ENCODE measurements around the gene C1QTNF8. TPM values are rescaled to one million over a fixed set of nuclear protein-coding genes. Genes with fewer than 3 reads are reported as not detected.

C1QTNF8 gene
- total RNA-seq, 1 experiment from 2014 or later: not detected

DNA sequence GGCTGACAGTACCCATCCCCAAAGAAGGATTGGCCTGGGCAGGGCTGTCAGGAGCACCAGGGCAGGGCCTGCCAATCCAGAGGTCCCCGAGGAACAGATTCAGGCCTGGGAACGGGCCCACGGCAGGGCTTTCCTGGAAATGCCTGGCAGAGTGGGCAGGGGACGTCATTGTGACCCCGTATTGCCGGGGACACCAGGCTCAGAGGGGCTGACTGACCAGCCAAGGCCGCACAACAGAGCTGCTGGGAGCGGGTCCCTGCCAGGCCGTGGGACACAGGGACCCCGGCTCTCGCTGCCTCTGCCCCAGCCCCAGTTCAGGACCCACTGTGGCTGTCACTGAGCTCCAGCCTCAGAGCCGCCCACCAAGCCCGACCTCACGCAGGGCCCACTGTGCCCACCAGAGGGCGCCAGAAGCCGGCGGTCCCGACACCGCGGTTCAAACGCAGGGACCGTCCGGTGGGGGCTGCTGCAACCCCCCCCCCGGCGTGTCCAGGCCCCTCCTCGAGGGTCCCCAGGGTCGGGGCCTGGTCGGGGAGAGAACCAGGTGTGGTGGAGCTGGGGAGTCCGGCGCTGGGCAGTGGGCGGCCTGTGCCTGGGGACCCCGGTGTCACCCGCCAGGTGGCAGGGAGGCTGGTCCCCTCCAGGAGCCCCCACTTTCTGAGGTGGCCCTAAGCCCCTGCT is 38.7 kb downstream of the C1QTNF8 start:
- DNase-seq (ENCODE audit: low read depth, low spot score): peak; percentile 31
- in situ Hi-C loops (cut with HindIII; ENCODE audit: low pct_unique_long_range_greater_than_20kb, low sequenced_read_pairs): no loop called here

DNA sequence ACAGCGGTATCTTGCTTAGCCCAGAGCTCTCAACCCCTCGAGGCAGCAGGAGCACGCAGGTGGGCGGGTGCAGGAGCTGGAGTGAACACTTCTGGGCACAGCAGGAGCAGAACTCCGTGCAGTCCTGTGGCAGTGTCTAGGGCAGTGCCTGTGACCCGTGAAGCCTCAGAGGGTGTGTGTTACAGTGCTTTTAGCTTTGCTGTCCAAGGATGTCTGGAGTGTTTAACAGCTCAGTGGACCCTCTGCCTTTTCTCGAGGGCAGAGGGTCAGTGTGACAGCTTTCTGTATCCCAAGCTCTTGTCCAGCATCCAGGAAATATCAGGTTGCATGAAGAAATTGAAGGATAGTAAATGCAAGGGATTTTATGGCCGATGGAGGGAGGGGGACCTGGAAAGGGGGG is 39.8 kb downstream of the C1QTNF8 start:
- DNase-seq (ENCODE audit: low read depth, low spot score): no peak
- in situ Hi-C loops (cut with HindIII; ENCODE audit: low pct_unique_long_range_greater_than_20kb, low sequenced_read_pairs): no loop called here

DNA sequence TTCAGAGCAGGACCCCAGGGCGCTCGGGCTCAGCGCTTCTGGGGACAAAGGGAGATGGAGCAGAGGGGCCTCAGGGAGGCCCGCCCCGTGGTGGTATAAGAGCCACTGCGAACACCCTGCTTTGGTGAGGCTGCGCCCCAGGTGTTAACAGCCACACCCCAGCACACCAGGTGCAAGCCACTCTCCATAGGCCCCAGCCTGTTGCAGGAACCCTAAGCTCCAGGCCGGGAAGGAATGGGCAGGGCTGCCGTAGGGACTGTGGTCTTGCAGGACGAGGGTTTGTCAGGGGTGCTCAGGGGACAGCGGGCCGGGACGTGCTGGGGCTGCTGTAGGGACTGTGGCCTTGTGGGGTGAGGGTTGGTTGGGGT is 40.5 kb downstream of the C1QTNF8 start:
- DNase-seq (ENCODE audit: low read depth, low spot score): no peak
- in situ Hi-C loops (cut with HindIII; ENCODE audit: low pct_unique_long_range_greater_than_20kb, low sequenced_read_pairs): no loop called here

GRCh38 chr16:1054660-1055556 is 41.1 kb downstream of the C1QTNF8 start:
- DNase-seq (ENCODE audit: low read depth, low spot score): peak; percentile 60

DNA sequence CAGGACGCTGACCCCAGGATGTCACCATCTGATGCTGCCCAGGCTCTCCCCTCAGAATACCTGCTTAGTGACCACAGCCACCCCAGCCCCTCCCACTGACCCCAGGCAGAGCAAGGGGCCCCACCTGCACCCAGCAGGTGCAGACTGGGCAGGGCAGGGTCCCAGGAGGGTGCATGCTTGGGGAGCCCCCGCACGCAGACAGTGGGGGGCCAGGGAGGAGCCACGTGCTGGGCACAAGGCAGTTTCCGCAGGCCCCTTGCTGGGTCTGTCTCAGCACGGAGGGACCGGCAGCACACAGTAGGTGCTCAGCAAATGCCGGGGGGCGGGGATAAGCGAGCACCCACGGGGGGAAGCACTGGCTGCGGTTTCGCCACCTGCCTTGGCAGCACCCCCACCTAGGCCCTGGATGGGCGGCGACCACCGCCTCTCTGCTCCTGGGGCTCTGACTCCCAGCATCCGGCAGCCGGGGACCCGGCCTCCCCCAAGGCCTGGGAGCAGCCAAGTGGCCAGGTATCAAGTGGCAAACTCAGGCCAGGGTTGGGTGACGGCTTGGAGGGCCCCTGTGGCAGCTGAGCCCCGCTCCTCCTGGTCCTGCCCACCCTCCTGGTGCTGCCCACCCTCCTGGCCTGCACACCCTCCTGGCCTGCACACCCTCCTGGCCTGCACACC is 42.2 kb downstream of the C1QTNF8 start:
- in situ Hi-C loops (cut with HindIII; ENCODE audit: low pct_unique_long_range_greater_than_20kb, low sequenced_read_pairs): no loop called here
- no peak for DNase-seq (ENCODE audit: low read depth, low spot score)

More at GRCh38 chr16:1054660-1055556, 41.1 kb downstream of the C1QTNF8 start:
- in situ Hi-C loops (cut with HindIII; ENCODE audit: low pct_unique_long_range_greater_than_20kb, low sequenced_read_pairs): no loop called here

- in situ Hi-C loops (cut with HindIII; ENCODE audit: low pct_unique_long_range_greater_than_20kb, low sequenced_read_pairs): no loop called here
- no peak for DNase-seq (ENCODE audit: low read depth, low spot score)
Observed at GRCh38 chr16:1053121-1053521, 42.9 kb downstream of the C1QTNF8 start.

GRCh38 chr16:1052721-1053120 is 43.3 kb downstream of the C1QTNF8 start:
- in situ Hi-C loops (cut with HindIII; ENCODE audit: low pct_unique_long_range_greater_than_20kb, low sequenced_read_pairs): no loop called here
- DNase-seq (ENCODE audit: low read depth, low spot score): no peak

DNA sequence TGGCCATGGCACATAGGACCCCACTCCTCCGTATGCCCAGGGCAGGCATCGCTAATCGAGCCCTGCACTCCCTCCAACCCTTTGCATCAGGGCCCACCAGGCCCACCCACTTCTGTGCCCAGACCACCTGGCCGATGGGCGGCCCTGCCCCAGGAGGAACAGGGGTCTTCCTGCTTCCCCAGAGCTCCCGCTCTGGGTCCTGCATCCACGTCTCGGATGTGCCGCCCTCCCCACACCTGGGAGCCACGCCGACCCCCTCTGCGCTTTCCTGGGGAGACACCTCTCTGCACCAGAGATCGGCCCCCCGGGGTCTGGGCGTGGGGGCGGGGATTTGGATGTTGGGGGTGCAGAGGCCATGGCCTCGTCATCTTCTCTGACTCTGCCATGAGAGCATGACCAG is 44.6 kb downstream of the C1QTNF8 start:
- in situ Hi-C loops (cut with HindIII; ENCODE audit: low pct_unique_long_range_greater_than_20kb, low sequenced_read_pairs): no loop called here
- DNase-seq (ENCODE audit: low read depth, low spot score): no peak

- no peak for DNase-seq (ENCODE audit: low read depth, low spot score)
- in situ Hi-C loops (cut with HindIII; ENCODE audit: low pct_unique_long_range_greater_than_20kb, low sequenced_read_pairs): no loop called here
Observed at GRCh38 chr16:1050921-1051320, 45.1 kb downstream of the C1QTNF8 start.

GRCh38 chr16:1050516-1050915 is 45.5 kb downstream of the C1QTNF8 start:
- in situ Hi-C loops (cut with HindIII; ENCODE audit: low pct_unique_long_range_greater_than_20kb, low sequenced_read_pairs): no loop called here
- no peak for DNase-seq (ENCODE audit: low read depth, low spot score)

- DNase-seq (ENCODE audit: low read depth, low spot score): no peak
- in situ Hi-C loops (cut with HindIII; ENCODE audit: low pct_unique_long_range_greater_than_20kb, low sequenced_read_pairs): no loop called here
Observed at GRCh38 chr16:1049976-1050247, 46.1 kb downstream of the C1QTNF8 start.

- in situ Hi-C loops (cut with HindIII; ENCODE audit: low pct_unique_long_range_greater_than_20kb, low sequenced_read_pairs): no loop called here
- no peak for DNase-seq (ENCODE audit: low read depth, low spot score)
Observed at GRCh38 chr16:1049113-1049975, 46.7 kb downstream of the C1QTNF8 start.

GRCh38 chr16:1048442-1049112 is 47.5 kb downstream of the C1QTNF8 start:
- in situ Hi-C loops (cut with HindIII; ENCODE audit: low pct_unique_long_range_greater_than_20kb, low sequenced_read_pairs): no loop called here
- DNase-seq (ENCODE audit: low read depth, low spot score): peak; percentile 68

DNA sequence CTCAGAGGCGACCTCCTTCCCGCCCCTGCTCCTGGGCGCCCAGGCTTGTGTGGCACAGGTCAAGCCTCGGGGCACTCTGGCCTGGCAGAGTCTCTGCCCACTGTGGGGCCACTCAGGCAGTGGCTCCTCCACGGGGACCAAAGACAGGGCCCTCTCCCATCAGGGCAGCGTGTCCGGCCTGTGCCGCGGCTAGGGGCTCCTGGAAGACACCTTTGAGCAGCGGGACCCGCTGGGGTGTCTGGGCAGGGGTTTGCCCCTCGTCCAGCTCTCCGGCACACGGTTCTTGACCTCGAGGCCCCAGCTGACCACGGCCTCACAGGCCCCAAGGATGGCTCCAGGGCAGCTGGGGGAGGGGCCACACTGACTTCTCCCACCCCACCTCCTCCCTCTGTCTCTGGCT is 48.2 kb downstream of the C1QTNF8 start:
- no peak for DNase-seq (ENCODE audit: low read depth, low spot score)
- in situ Hi-C loops (cut with HindIII; ENCODE audit: low pct_unique_long_range_greater_than_20kb, low sequenced_read_pairs): no loop called here

- in situ Hi-C loops (cut with HindIII; ENCODE audit: low pct_unique_long_range_greater_than_20kb, low sequenced_read_pairs): no loop called here
- DNase-seq (ENCODE audit: low read depth, low spot score): no peak
Observed at GRCh38 chr16:1047123-1047522, 48.9 kb downstream of the C1QTNF8 start.

DNA sequence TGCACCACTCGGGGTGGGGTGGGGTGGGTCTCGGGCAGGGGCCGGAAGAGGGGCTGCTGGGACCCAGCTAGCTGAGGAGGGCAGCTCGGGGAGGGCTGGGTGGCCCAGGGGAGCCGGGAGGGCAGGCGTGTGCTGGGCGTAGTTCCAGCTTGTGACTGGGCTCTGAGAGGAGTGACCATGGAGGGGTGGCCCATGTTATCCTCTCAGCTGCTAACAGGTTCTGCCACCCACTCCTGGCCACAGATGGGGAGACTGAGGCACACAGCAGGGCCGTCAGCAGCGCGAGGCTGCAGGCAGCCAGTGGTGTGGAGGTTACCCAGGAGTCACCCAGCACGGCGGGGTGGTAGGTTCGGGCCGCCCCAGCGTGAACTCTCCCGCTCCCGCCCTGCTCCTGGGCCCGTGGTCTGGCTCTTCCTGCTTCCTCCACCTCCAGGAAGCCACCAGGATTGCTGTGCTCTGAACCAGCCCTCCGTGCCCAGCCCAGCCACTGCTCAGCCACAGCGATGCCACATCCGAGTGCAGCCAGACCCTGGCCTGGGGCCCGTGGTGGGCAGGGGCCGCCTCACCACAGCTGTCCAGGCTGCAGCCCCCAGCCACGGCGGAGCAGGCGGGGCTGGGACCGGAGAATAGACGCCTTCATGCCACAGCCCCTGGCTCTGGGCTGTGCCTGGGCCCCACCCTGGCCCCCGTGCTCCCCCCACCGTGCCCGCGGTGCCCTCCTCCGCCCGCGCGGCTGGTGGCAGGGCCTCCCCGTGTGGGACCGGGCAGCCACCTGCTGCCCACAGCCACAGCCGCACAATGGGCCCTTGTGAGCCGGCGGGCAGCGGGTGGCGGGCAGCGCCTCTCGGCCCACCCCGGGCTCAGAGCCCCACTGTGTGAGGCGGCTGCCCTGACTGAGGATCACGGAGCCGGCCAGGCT is 49.8 kb downstream of the C1QTNF8 start:
- in situ Hi-C loops (cut with HindIII; ENCODE audit: low pct_unique_long_range_greater_than_20kb, low sequenced_read_pairs): no loop called here
- DNase-seq (ENCODE audit: low read depth, low spot score): no peak

Data from SK-MEL-5 (cell line).